ENCODE data around the gene TSC2.
"Not testable (repeated sequence)": the region's sequence is repeated elsewhere in the genome, so short reads cannot be mapped to it uniquely, and the experiment has no call there.

Gene TSC2

GRCh38 chr16:2110332-2111008, 62.7 kb downstream of the TSC2 start:
- not testable (repeated sequence) for H3K4me3 ChIP-seq (ENCODE audit: low read length); DNase-seq (ENCODE audit: low read depth, low spot score)

GRCh38 chr16:2111009-2111353, 63.2 kb downstream of the TSC2 start:
- not testable (repeated sequence) for H3K4me3 ChIP-seq (ENCODE audit: low read length); DNase-seq (ENCODE audit: low read depth, low spot score)

DNA sequence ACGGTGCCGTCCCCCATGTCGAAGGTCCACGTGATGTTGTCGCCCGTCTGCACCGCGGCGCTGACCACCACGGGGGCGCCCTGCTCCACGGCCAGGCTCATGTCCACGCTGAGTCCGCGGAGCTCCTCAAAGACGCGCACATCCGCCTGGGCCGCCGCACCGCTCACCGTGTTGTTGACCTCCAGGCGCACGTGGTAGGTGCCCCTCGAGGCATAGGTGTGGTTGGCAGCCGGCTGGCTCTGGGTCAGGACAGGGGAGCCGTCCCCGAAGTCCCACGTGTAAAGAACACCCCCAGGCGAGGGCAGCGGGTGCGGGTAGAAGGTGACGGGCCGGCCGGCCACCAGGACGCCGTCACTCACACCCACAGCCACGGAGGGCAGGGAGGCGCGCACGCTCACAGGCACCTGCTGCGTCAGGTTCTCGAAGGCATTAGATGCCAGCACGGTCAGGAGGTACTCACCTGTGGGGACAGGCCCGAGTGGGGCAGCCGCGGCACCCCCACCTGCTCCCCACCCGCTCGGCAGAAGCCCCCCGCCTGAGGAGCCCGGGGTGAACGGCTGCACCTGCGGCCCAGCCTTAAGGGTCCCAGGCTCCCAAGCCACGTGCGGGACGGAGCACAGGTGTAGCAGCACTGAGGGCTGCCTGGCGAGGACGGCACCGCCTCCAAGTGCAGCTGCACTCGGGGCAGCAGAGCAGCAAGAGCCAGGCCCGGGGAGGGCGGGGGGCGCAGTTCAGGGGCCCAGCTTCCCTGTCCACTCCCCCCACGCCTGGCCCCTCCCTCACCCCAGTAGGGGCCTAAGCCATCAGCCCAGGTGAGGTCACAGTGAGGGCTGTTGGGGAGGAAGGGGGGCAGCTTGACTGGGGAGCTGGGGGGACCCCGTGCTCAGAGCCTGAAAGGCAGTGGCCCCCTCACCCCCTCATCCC, 63.9 kb downstream of the TSC2 start:
- DNase-seq (ENCODE audit: low read depth, low spot score); H3K4me3 ChIP-seq (ENCODE audit: low read length): not testable (repeated sequence)

DNA sequence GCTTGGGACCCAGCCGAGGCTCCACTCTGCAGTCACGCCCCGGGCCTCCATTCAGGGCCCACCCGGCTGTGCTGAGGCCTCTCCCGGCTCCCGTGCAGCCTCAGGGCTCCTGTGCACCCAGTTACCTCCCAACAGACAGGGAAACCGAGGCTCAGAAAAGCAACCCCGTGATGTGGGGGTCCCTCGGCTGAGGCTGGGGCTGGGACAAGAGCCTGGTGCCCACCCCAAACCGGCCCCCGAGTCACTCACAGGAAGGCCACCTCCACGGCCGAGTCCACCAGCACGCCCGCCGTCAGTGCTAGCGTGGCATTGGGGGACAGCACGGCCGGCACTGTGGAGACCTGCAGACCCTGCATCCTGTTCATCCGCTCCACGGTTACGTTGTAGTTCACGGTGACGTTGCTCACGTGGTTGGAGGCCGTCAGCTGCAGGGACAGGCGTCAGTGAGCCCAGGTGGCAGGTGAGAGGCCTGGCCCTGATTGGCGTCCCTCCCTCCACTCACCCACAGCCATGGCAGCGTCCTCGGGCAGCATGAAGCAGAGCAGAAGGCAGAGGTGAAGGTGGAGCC, 64.8 kb downstream of the TSC2 start:
- not testable (repeated sequence) for H3K4me3 ChIP-seq (ENCODE audit: low read length); DNase-seq (ENCODE audit: low read depth, low spot score)

GRCh38 chr16:2114225-2114624, 66.4 kb downstream of the TSC2 start:
- not testable (repeated sequence) for DNase-seq (ENCODE audit: low read depth, low spot score); H3K4me3 ChIP-seq (ENCODE audit: low read length)

GRCh38 chr16:2114885-2115590, 67.3 kb downstream of the TSC2 start:
- DNase-seq (ENCODE audit: low read depth, low spot score); H3K4me3 ChIP-seq (ENCODE audit: low read length): not testable (repeated sequence)

DNA sequence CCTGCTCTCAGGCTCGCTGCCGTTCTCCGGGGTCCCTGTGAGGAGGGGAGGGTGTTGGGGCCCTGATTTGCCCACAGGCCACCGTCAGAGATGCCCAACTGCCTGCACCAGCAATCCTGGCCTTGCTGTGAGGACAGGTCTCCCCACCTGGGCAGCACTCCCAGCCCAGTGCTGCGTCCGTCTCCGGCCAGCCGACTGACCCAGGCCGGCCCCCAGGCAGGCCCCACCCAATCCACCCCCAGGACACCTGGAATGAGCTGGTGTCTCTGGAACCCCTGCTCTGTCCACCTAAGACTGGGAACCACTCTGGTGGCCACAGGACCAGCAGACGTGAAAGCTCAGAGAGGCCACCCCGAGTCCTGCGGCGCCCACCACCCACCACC, 67.8 kb downstream of the TSC2 start:
- no peak for DNase-seq (ENCODE audit: low read depth, low spot score)
- no peak overlapping the region for H3K4me3 ChIP-seq (ENCODE audit: low read length)

- DNase-seq (ENCODE audit: low read depth, low spot score): not testable (repeated sequence)
These were observed 68.6 kb downstream of the TSC2 start for GRCh38 chr16:2116428-2116827.

DNA sequence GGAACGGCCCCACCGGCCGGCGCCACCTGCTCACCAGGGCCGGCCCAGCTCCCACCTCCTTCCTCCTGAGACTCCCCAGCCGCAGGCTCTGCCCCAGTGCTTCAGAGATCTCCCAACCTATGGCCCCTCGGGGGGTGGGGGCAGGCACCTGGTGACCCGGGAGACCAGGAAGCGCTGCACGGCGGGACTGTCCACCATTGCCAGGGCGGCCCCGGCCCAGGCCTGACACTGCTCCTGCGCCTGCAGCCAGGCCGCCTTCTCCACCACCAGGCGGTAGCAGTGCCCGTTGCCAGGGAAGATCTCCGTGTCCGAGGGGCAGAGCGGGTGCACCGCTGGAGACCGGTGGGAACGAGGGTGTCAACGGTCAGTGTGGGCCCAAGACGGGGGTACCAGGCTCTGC, 69.6 kb downstream of the TSC2 start:
- not testable (repeated sequence) for DNase-seq (ENCODE audit: low read depth, low spot score); H3K4me3 ChIP-seq (ENCODE audit: low read length)

More at GRCh38 chr16:2116428-2116827, 68.6 kb downstream of the TSC2 start:
- H3K4me3 ChIP-seq (ENCODE audit: low read length): not testable (repeated sequence)

DNA sequence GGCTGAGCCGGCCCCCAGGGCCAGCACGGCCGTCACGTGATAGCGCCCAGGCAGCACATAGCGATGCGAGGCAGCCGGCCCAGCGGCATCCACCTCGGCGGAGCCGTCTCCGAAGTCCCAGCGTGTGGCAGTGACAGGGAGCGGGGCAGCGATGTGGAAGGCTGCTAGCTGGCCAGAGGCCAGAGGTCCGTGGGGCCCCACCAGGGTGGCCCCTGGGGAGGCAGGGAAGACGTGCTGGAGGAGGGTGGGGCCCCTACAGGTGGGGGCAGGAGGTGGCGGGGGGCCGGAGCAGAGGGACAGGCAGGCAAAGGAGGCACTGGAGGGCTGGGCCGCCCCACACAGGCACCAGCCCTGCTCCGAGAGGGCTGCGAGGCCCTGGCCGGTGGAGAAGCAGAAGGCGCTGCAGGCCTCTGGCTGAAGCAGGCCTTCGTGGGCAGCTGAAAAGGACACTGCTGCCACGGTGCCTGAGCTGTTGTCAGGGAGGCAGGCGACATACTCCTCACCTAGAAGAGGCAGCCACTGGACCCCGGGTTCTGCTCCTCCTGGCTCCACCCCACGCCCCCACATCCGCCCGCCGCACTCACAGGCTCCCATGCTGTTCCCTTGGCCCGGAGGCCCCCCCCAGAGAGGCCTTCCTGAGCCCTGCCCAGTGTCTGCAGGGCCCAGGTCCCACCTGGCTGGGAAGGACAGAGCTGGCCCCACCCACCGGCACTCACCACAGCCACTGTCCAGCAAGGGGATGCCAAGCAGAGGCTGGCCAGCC, 70.4 kb downstream of the TSC2 start:
- not testable (repeated sequence) for DNase-seq (ENCODE audit: low read depth, low spot score); H3K4me3 ChIP-seq (ENCODE audit: low read length)

DNA sequence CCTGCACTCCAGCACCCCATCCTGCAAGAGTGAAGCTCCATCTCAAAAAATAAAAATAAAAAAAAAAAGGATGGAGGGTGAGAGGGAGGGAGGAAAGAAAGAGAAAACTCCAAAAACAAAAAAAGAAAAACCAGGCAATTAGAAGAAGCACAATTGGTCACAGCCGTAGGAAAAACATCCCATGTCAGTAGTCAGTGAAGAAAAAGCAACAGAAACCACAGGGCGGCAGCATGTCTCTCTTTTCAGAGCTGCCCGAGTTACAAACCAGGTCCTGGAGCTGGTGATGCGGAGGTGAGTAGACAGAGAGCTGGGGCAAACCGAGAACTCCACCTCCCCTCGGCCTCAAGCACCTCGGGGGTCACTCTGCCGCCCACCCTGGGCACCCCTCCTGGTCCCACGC, 73.5 kb downstream of the TSC2 start:
- not testable (repeated sequence) for DNase-seq (ENCODE audit: low read depth, low spot score); H3K4me3 ChIP-seq (ENCODE audit: low read length)

DNA sequence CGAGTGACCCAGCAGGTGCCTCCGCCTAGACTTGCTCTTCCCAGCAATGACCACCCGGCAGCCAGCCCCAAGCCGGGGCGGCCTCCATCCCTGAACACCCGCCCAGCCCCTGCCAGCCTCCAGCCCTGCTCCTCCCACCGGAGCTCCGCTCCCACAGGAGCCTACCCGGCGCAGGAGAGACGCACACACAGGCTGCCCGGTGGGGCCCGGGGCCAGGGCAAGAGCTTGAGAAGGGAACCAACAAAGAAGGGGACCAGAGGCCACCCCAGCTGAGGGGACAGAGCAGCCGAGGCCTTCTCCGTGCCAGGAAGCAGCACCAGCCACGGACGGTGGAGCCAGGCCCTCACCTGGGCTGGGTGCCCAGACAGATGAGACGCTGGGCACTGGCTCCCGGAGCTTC, 74.1 kb downstream of the TSC2 start:
- no peak overlapping the region for H3K4me3 ChIP-seq (ENCODE audit: low read length)
- DNase-seq (ENCODE audit: low read depth, low spot score): no peak

GRCh38 chr16:2122429-2122828, 74.6 kb downstream of the TSC2 start:
- no peak for DNase-seq (ENCODE audit: low read depth, low spot score)
- H3K4me3 ChIP-seq (ENCODE audit: low read length): no peak overlapping the region

- not testable (repeated sequence) for H3K4me3 ChIP-seq (ENCODE audit: low read length); DNase-seq (ENCODE audit: low read depth, low spot score)
These were observed 75.3 kb downstream of the TSC2 start for GRCh38 chr16:2122934-2123683.

DNA sequence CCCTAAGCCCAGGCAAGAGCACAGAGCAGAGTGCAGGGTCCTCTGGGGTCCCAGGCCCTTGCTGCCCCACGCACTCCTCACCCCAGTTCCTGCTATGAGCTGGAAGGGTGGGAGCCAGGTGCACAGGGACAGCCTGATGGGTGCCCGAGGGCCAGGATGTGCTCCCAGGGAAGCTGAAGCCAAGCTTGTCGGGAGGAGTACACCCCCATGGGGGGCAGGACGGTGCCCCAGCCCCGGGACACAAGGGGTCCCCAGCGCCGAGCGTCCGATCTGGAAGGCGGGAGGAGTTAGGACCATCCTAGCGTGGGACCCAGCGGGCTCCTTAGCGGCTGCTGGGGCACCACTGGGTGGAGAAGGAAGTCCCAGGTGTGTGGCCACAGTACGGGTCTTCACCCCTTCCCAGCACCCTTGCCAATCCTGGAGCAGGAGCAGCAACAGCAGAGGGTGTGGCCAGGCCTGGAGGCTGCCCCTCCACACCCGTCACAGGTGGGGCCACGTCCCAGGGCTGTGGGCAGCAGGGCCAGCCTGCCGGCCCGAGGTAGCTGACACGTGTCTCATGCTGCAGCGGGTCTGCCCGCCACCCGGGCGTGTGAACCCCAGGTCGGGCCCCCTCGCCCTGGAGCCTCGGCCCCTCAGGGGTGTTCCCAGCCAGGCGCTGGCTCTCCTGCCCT, 76.1 kb downstream of the TSC2 start:
- not testable (repeated sequence) for H3K4me3 ChIP-seq (ENCODE audit: low read length)

DNA sequence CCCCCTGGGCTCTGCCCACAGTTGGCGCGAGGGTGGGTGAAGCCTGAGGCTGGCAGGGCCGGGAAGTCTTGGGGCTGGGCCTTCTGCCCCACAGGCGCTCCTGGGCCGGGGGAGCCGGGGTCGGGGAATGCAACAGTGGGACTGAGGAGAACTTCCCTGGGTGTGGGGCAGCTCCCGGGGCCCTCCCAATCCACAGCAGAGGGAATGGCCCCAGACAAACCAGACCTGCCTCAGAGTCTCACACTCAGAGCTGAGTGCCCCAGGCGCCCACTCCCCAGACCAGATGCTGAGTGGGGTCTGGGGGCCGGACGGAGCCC, 76.5 kb downstream of the TSC2 start:
- not testable (repeated sequence) for H3K4me3 ChIP-seq (ENCODE audit: low read length); DNase-seq (ENCODE audit: low read depth, low spot score)

More for the DNA sequence above, 76.1 kb downstream of the TSC2 start:
- DNase-seq (ENCODE audit: low read depth, low spot score): not testable (repeated sequence)

GRCh38 chr16:2124694-2125444, 77.1 kb downstream of the TSC2 start:
- H3K4me3 ChIP-seq (ENCODE audit: low read length); DNase-seq (ENCODE audit: low read depth, low spot score): not testable (repeated sequence)
